ENCODE measurements around the gene SLC22A6. TPM values are rescaled to one million over a fixed set of nuclear protein-coding genes. Genes with fewer than 3 reads are reported as not detected.

The SLC22A6 gene
- not detected for total RNA-seq
- polyA plus RNA-seq: not detected

GRCh38 chr11:62984451-62984991, at the start of gene SLC22A6:
TSS of gene SLC22A6 (minus strand) at chr11:62984967. CDS start at chr11:62984690, 277 bp downstream.
- H3K4me3 ChIP-seq (ENCODE audit: low read depth, low read length): no peak within 1 kb of the TSS

GRCh38 chr11:63032457-63032856, 47.7 kb upstream of the SLC22A6 start:
- Histone ChIP-seq H3K27ac (ENCODE audit: low read depth) (no peak overlapping the region), H3K36me3 (ENCODE audit: insufficient read depth) (no peaks in the 10 kb centered on the region), H3K4me3 (ENCODE audit: low read depth, low read length) (no peak overlapping the region), H3K4me1 (ENCODE audit: insufficient read depth) (no peaks in the 10 kb centered on the region)
- WGBS: 93% methylated on average over 4 of the region's 4 CpGs
- no peak for DNase-seq (ENCODE audit: extremely low spot score)

More at GRCh38 chr11:62984451-62984991, at the start of gene SLC22A6:
- no peaks in the 10 kb centered on the region for H3K4me1 ChIP-seq (ENCODE audit: insufficient read depth)
- 65% methylated on average over 14 of the region's 14 CpGs for WGBS
- no peaks in the 10 kb centered on the region for H3K36me3 ChIP-seq (ENCODE audit: insufficient read depth)
- H3K27ac ChIP-seq (ENCODE audit: low read depth): no peak within 1 kb of the TSS
- no peak for DNase-seq (ENCODE audit: extremely low spot score)

GRCh38 chr11:63023841-63024648, 39.3 kb upstream of the SLC22A6 start:
- WGBS: 12% methylated on average over 19 of the region's 19 CpGs
- Histone ChIP-seq H3K36me3 (ENCODE audit: insufficient read depth) (no peaks in the 10 kb centered on the region), H3K4me1 (ENCODE audit: insufficient read depth) (no peaks in the 10 kb centered on the region), H3K4me3 (ENCODE audit: low read depth, low read length) (no peak overlapping the region), H3K27ac (ENCODE audit: low read depth) (no peak overlapping the region)
- peak; percentile 73 for DNase-seq (ENCODE audit: extremely low spot score)

- WGBS: 85% methylated on average over 11 of the region's 11 CpGs
- Histone ChIP-seq H3K4me1 (ENCODE audit: insufficient read depth) (no peaks in the 10 kb centered on the region), H3K36me3 (ENCODE audit: insufficient read depth) (no peaks in the 10 kb centered on the region), H3K27ac (ENCODE audit: low read depth) (no peak overlapping the region), H3K4me3 (ENCODE audit: low read depth, low read length) (no peak overlapping the region)
- no peak for DNase-seq (ENCODE audit: extremely low spot score)
Observed at GRCh38 chr11:63023222-63023814, 38.6 kb upstream of the SLC22A6 start.

- WGBS: 61% methylated on average over 6 of the region's 6 CpGs
- no peak for DNase-seq (ENCODE audit: extremely low spot score)
- no peaks in the 10 kb centered on the region for H3K36me3 ChIP-seq (ENCODE audit: insufficient read depth)
- no peak overlapping the region for H3K27ac ChIP-seq (ENCODE audit: low read depth)
- H3K4me3 ChIP-seq (ENCODE audit: low read depth, low read length): no peak overlapping the region
- H3K4me1 ChIP-seq (ENCODE audit: insufficient read depth): no peaks in the 10 kb centered on the region
Observed at GRCh38 chr11:63022441-63022840, 37.7 kb upstream of the SLC22A6 start.

GRCh38 chr11:63020671-63021291, 36.0 kb upstream of the SLC22A6 start:
- H3K36me3 ChIP-seq (ENCODE audit: insufficient read depth): no peaks in the 10 kb centered on the region
- no peak overlapping the region for H3K27ac ChIP-seq (ENCODE audit: low read depth)
- 47% methylated on average over 24 of the region's 24 CpGs for WGBS
- no peak for DNase-seq (ENCODE audit: extremely low spot score)
- no peaks in the 10 kb centered on the region for H3K4me1 ChIP-seq (ENCODE audit: insufficient read depth)
- H3K4me3 ChIP-seq (ENCODE audit: low read depth, low read length): no peak overlapping the region

- Histone ChIP-seq H3K4me1 (ENCODE audit: insufficient read depth) (no peaks in the 10 kb centered on the region), H3K36me3 (ENCODE audit: insufficient read depth) (no peaks in the 10 kb centered on the region), H3K27ac (ENCODE audit: low read depth) (no peak overlapping the region), H3K4me3 (ENCODE audit: low read depth, low read length) (no peak overlapping the region)
- no peak for DNase-seq (ENCODE audit: extremely low spot score)
- 83% methylated on average over 5 of the region's 5 CpGs for WGBS
Observed at GRCh38 chr11:63019506-63019905, 34.7 kb upstream of the SLC22A6 start.

- 45% methylated on average over 8 of the region's 8 CpGs for WGBS
- Histone ChIP-seq H3K36me3 (ENCODE audit: insufficient read depth) (no peaks in the 10 kb centered on the region), H3K4me3 (ENCODE audit: low read depth, low read length) (no peak overlapping the region), H3K27ac (ENCODE audit: low read depth) (no peak overlapping the region), H3K4me1 (ENCODE audit: insufficient read depth) (no peaks in the 10 kb centered on the region)
- DNase-seq (ENCODE audit: extremely low spot score): peak; percentile 20
Observed at GRCh38 chr11:63017306-63017974, 32.7 kb upstream of the SLC22A6 start.

GRCh38 chr11:63015521-63016215, 30.9 kb upstream of the SLC22A6 start, which contains the start of gene SLC22A8:
TSS of gene SLC22A8 (minus strand) at chr11:63015841. CDS start at chr11:63014958, 883 bp downstream.
- no peaks in the 10 kb centered on the region for H3K36me3 ChIP-seq (ENCODE audit: insufficient read depth)
- H3K4me3 ChIP-seq (ENCODE audit: low read depth, low read length): no peak within 1 kb of the TSS
- DNase-seq (ENCODE audit: extremely low spot score): no peak
- H3K27ac ChIP-seq (ENCODE audit: low read depth): no peak within 1 kb of the TSS
- WGBS: 49% methylated on average over 18 of the region's 18 CpGs
- no peaks in the 10 kb centered on the region for H3K4me1 ChIP-seq (ENCODE audit: insufficient read depth)

- no peak overlapping the region for H3K4me3 ChIP-seq (ENCODE audit: low read depth, low read length)
- no peak overlapping the region for H3K27ac ChIP-seq (ENCODE audit: low read depth)
- DNase-seq (ENCODE audit: extremely low spot score): no peak
- no peaks in the 10 kb centered on the region for H3K4me1 ChIP-seq (ENCODE audit: insufficient read depth)
- 92% methylated on average over 13 of the region's 13 CpGs for WGBS
- no peaks in the 10 kb centered on the region for H3K36me3 ChIP-seq (ENCODE audit: insufficient read depth)
Observed at GRCh38 chr11:63014408-63015055, 29.8 kb upstream of the SLC22A6 start.

GRCh38 chr11:63012839-63013238, 28.1 kb upstream of the SLC22A6 start:
- WGBS: 95% methylated on average over 1 of the region's 1 CpG
- H3K27ac ChIP-seq (ENCODE audit: low read depth): no peak overlapping the region
- H3K4me1 ChIP-seq (ENCODE audit: insufficient read depth): no peaks in the 10 kb centered on the region
- H3K4me3 ChIP-seq (ENCODE audit: low read depth, low read length): no peak overlapping the region
- DNase-seq (ENCODE audit: extremely low spot score): no peak
- H3K36me3 ChIP-seq (ENCODE audit: insufficient read depth): no peaks in the 10 kb centered on the region

GRCh38 chr11:63012430-63012829, 27.7 kb upstream of the SLC22A6 start:
- WGBS: 62% methylated on average over 11 of the region's 11 CpGs
- no peak for DNase-seq (ENCODE audit: extremely low spot score)
- H3K4me1 ChIP-seq (ENCODE audit: insufficient read depth): no peaks in the 10 kb centered on the region

More at GRCh38 chr11:63012430-63012829, 27.7 kb upstream of the SLC22A6 start:
- H3K36me3 ChIP-seq (ENCODE audit: insufficient read depth): no peaks in the 10 kb centered on the region
- no peak overlapping the region for H3K4me3 ChIP-seq (ENCODE audit: low read depth, low read length)
- H3K27ac ChIP-seq (ENCODE audit: low read depth): no peak overlapping the region
